Activated B cell treated with CpG ODN at 0.5 μM for 24 hours (primary cell): ENCODE data around the gene FSCN2. TPM values are rescaled to one million over a fixed set of nuclear protein-coding genes. Genes with fewer than 3 reads are reported as not detected.

Source experiments
- ATAC-seq: fragments of 200-7000 bp; cut with Tn5 transposase; one replicate; pipeline ENCODE4 v1.10.0; 2021; ENCODE audit warnings: low read depth, mild to moderate bottlenecking, moderate library complexity
- CTCF ChIA-PET: fragments of 350-600 bp; sonication (Branson Sonifier 250); formaldehyde crosslinking; loops from one replicate; lab custom pipeline; 2021; ENCODE audit warnings: antibody characterized with exemption; lab: Charles Lee
- POLR2A ChIA-PET: fragments of 350-600 bp; sonication (Branson Sonifier 250); formaldehyde crosslinking; loops from one replicate; lab custom pipeline; 2021; ENCODE audit warnings: antibody characterized with exemption; lab: Charles Lee
- DNase-seq: peaks from one replicate; pipeline ENCODE4 v3.0.0; 2022
- H3K27ac Mint-ChIP-seq: one replicate; pipeline ENCODE4 v1.8.0; 2020; ENCODE audit warnings: mixed read lengths
- H3K27me3 Mint-ChIP-seq: one replicate; pipeline ENCODE4 v1.8.0; 2021; ENCODE audit warnings: mixed read lengths
- H3K36me3 Mint-ChIP-seq: one replicate; pipeline ENCODE4 v1.8.0; 2021; ENCODE audit warnings: low read depth, mixed read lengths
- H3K4me1 Mint-ChIP-seq: one replicate; pipeline ENCODE4 v1.8.0; 2021; ENCODE audit warnings: mixed read lengths
- H3K4me3 Mint-ChIP-seq: one replicate; pipeline ENCODE4 v1.8.0; 2020; ENCODE audit warnings: mild to moderate bottlenecking, mixed read lengths
- H3K9me3 Mint-ChIP-seq: one replicate; pipeline ENCODE4 v1.8.0; 2020; ENCODE audit warnings: mixed read lengths
- intact Hi-C: fragments of 100-400 bp; cut with micrococcal nuclease; formaldehyde crosslinking; loops from one replicate; pipeline ENCODE4 v1.15.1; 2024
- total RNA-seq: library from RNA; stranded (reverse); gene quantifications from 2 replicates; pipeline ENCODE4 v1.2.3, GENCODE V29; 2022
- TF ChIP-seq, protein P1 (sequence below): fragments of 200-600 bp; IDR thresholded peaks from one replicate; pipeline ENCODE4 v1.8.0; 2022; ENCODE audit warnings: antibody characterized with exemption, mild to moderate bottlenecking

Gene FSCN2
- total RNA-seq, 1 donor from 2014 or later, result 5.5 TPM

DNA sequence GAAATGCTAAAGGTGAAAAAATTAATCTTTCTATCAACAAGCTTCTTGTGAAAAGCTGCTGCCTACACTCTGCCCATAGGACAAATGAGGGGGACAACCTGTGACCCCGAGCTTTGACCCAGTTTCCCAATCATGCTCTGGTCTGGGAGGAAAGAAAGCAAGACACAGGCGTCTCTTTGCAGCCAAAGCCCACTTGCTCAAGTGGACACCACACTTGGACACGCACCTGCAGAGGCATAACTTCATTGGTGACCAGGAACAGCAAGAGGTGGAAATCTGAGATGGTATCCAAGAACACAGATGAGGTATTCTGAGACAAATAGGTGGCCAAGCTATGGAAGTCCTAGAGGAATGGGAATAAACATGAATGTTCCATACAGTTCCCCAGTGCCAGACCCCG, 39.0 kb downstream of the FSCN2 start:
- ChIA-PET CTCF (no interaction called here), POLR2A (no interaction called here)
- no peak overlapping the region for H3K4me3 Mint-ChIP-seq
- H3K36me3 Mint-ChIP-seq, result peaks cover 88% of the 10 kb centered on the region
- no peaks in the 10 kb centered on the region for H3K27me3 Mint-ChIP-seq
- intact Hi-C loops, result no loop called here
- H3K27ac Mint-ChIP-seq, result no peak overlapping the region
- DNase-seq (no peak), ATAC-seq (no peak)
- peaks cover 14% of the 10 kb centered on the region for H3K4me1 Mint-ChIP-seq
- H3K9me3 Mint-ChIP-seq, result no peaks in the 10 kb centered on the region
- TF ChIP-seq, protein P1, sequence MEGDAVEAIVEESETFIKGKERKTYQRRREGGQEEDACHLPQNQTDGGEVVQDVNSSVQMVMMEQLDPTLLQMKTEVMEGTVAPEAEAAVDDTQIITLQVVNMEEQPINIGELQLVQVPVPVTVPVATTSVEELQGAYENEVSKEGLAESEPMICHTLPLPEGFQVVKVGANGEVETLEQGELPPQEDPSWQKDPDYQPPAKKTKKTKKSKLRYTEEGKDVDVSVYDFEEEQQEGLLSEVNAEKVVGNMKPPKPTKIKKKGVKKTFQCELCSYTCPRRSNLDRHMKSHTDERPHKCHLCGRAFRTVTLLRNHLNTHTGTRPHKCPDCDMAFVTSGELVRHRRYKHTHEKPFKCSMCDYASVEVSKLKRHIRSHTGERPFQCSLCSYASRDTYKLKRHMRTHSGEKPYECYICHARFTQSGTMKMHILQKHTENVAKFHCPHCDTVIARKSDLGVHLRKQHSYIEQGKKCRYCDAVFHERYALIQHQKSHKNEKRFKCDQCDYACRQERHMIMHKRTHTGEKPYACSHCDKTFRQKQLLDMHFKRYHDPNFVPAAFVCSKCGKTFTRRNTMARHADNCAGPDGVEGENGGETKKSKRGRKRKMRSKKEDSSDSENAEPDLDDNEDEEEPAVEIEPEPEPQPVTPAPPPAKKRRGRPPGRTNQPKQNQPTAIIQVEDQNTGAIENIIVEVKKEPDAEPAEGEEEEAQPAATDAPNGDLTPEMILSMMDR, result no peak

DNA sequence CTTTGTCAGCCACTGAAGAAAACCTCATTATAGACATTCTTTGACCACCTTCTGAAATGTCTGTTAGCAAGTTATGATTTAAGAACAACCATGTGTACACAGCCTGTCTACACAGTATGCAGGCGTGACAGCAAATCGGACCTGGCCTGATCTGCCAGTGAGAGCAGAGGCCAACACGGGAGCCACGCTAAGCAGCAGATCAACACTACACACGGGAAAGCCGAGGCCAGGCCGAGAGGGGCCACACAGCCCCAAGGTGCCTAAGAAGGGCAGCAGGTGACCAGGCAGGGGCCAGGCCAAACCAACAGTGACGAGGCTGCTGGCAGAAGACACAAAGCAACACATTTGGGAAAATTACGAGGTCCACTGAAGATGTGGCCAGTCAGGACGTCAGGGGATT, 40.2 kb downstream of the FSCN2 start:
- no peak for ATAC-seq
- CTCF ChIA-PET, result interaction anchor here (1.4 kb wide), 1 partner anchor 33 kb away, joined by 3 read pairs; no protein-coding TSS in a partner anchor
- no peak overlapping the region for H3K27ac Mint-ChIP-seq
- H3K9me3 Mint-ChIP-seq, result no peaks in the 10 kb centered on the region
- H3K4me1 Mint-ChIP-seq, result peaks cover 3% of the 10 kb centered on the region
- POLR2A ChIA-PET, result no interaction called here
- H3K36me3 Mint-ChIP-seq, result peaks cover 87% of the 10 kb centered on the region
- TF ChIP-seq, protein P1, result no peak
- H3K4me3 Mint-ChIP-seq, result no peak overlapping the region
- no peak for DNase-seq
- intact Hi-C loops, result no loop called here
- H3K27me3 Mint-ChIP-seq, result no peaks in the 10 kb centered on the region

DNA sequence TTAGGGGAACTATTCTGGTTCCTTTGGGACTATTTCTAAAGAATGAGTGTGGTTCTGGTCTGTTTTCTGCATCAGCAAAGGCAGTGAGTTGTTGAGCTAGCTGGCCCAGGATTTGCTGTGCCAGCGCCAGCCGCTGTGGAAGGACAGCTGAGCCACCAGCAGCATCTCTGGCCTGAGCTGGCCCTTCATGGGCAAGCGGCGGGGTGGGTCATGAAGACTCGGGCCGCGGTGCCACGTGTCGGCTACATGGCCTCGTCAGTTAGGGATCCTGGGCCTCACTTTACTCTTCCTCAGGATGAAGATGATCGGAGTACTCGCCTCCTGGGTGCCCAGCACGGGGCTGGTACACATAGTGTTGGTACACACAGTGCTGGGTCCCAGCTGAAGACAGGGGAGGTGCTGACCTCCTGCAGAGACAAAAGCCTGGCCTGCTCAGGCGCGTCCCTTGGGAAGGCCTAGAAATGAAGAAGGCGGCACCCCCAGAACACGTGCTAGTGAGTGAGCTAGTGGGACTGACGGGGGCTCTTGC, 41.9 kb downstream of the FSCN2 start:
- Mint-ChIP-seq H3K9me3 (no peaks in the 10 kb centered on the region), H3K27ac (no peak overlapping the region), H3K36me3 (peaks cover 89% of the 10 kb centered on the region), H3K27me3 (no peaks in the 10 kb centered on the region), H3K4me3 (no peak overlapping the region), H3K4me1 (no peaks in the 10 kb centered on the region)
- TF ChIP-seq, protein P1, result no peak
- ChIA-PET CTCF (no interaction called here), POLR2A (interaction anchor here (0.5 kb wide), 1 partner anchor 16 kb away, joined by 4 read pairs; no protein-coding TSS in a partner anchor)
- ATAC-seq (no peak), DNase-seq (no peak)
- intact Hi-C loops, result no loop called here

DNA sequence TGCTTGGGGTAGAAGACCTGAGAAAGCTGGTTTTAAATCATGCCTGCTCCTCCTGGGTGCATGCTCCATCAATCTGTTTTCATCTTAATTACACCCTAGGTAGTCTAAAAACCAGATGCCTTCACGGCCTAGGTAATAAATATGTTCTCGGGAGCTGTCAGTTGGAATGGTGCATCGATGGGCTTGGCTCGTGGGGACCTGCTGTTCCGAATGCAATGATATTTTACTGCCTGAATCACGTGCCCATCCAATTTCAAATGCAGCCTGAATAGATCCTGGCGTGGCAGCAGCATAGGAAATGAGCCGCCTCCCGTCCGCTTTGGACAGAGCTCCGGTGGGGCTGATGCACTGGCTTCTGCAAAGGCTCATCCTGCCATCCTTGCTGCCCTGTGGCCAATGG, 42.8 kb downstream of the FSCN2 start:
- no peaks in the 10 kb centered on the region for H3K4me1 Mint-ChIP-seq
- H3K36me3 Mint-ChIP-seq, result peaks cover 87% of the 10 kb centered on the region
- ATAC-seq (no peak), DNase-seq (no peak)
- H3K27me3 Mint-ChIP-seq, result no peaks in the 10 kb centered on the region
- ChIA-PET CTCF (no interaction called here), POLR2A (no interaction called here)
- no peaks in the 10 kb centered on the region for H3K9me3 Mint-ChIP-seq
- no peak overlapping the region for H3K27ac Mint-ChIP-seq
- intact Hi-C loops, result no loop called here
- H3K4me3 Mint-ChIP-seq, result no peak overlapping the region
- TF ChIP-seq, protein P1, result no peak

DNA sequence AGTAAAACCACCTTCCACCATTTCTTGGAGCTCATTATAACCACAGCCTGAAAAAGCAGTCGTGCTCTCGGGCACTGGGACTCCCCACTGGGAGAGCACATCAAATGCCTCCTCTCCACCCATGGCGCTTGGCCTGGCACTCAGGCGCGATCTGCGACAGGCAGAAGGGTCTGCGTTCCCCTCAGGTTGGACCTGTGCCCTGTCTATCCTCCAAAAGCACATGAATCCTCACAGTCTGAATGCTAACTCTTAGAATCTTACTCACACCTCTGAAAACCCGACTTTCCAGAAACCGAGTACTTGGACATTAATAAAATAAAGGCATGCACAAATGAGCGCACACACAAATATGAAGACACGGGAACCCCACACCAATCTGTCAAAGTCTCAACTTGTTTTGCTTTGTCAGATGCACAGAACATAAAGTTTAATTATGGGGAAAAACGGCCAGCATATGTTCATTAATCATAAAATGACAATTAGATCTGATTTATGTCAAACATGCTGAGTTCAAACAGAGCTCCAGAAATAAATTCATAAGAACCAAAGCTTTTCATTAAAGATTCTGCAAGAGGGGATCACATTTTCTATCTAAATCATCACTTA, 44.5 kb downstream of the FSCN2 start:
- peaks cover 83% of the 10 kb centered on the region for H3K36me3 Mint-ChIP-seq
- H3K4me3 Mint-ChIP-seq, result no peak overlapping the region
- no peak for ATAC-seq
- no peaks in the 10 kb centered on the region for H3K9me3 Mint-ChIP-seq
- TF ChIP-seq, protein P1, result no peak
- H3K27ac Mint-ChIP-seq, result no peak overlapping the region
- ChIA-PET CTCF (no interaction called here), POLR2A (no interaction called here)
- DNase-seq, result no peak
- intact Hi-C loops, result no loop called here
- H3K27me3 Mint-ChIP-seq, result no peaks in the 10 kb centered on the region
- no peaks in the 10 kb centered on the region for H3K4me1 Mint-ChIP-seq
